ENCODE data around the gene ITPR3. TPM values are rescaled to one million over a fixed set of nuclear protein-coding genes. Genes with fewer than 3 reads are reported as not detected.
A peak's percentile ranks its signal among the peaks of the same experiment; 100 is the strongest.

Gene ITPR3
- 100 to 1,000 TPM; 139 to 250 (median 182) TPM for total RNA-seq

- Histone ChIP-seq H3K4me1 (peaks cover 0 to 47% (median 8%) of the 10 kb centered on the region in 4 donors), H3K4me3 (peak within 1 kb of the TSS; percentile 78 to 95 (median 84)), H3K27ac (peak within 1 kb of the TSS; percentile 93 to 97 (median 95)), H3K9me3 (no peaks in the 10 kb centered on the region), H3K36me3 (peaks cover 0 to 3% (median 0%) of the 10 kb centered on the region in 3 donors), H3K27me3 (no peaks in the 10 kb centered on the region)
- TF ChIP-seq POLR2A (IDR thresholded peaks at IDR 0.05) = peak in 1 of 2 donors; percentile 80
- TF ChIP-seq CTCF (IDR thresholded peaks at IDR 0.05) = peak in 2 of 6 experiments; percentile 9
- peak; percentile 82 to 92 (median 90) for DNase-seq
Observed at GRCh38 chr6:33620856-33621710, at the start of gene ITPR3. ITPR3 (plus strand) TSS chr6:33621322; CDS start chr6:33621603, 281 bp downstream.

DNA sequence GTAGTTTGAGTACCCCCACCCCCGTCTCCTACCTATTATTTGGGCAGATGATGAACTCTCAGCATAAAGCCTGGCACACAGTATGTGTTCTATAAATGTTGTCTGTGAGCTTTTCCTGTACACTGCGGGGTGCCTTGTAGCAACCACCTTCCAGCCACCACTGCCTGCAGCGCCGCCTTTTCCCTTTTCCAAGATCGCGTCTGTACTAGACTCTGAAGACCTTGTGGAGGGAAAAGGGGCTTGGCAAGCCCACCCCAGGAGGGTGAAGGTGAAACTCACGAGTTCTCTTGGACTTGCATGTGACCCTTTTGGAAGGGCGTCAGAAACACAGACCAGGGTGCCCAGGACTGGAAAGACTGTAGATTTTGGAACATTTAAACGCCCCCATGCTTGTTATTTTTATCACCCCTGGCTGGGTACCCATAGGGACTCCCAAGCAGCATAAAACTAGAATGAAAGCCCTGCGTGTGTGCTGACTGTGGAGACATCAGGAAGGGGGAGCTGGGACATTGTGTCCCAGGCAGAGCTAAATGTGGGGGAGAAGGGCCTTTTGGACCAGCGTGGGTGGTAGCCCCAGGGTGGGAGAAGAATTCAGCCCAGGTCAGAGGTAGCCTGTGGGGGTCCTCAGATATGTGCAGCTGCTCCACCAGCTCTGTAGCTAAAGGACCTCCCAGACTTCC lies 49.3 kb upstream of the ITPR3 start:
- Histone ChIP-seq H3K4me3 (peak overlapping the region; percentile 48 to 67 (median 50)), H3K27me3 (no peaks in the 10 kb centered on the region), H3K4me1 (peaks cover 0 to 7% (median 3%) of the 10 kb centered on the region in 4 donors), H3K27ac (peak overlapping the region; percentile 82 to 95 (median 92)), H3K9me3 (no peaks in the 10 kb centered on the region), H3K36me3 (peaks cover 0 to 28% (median 0%) of the 10 kb centered on the region in 3 donors)
- DNase-seq = no peak
- TF ChIP-seq CTCF (IDR thresholded peaks at IDR 0.05) = no peak
- no peak for TF ChIP-seq POLR2A (IDR thresholded peaks at IDR 0.05)

GRCh38 chr6:33575211-33575610 lies 45.9 kb upstream of the ITPR3 start:
- TF ChIP-seq CTCF (IDR thresholded peaks at IDR 0.05) (no peak), POLR2A (IDR thresholded peaks at IDR 0.05) (no peak)
- Histone ChIP-seq H3K4me3 (no peak overlapping the region), H3K9me3 (no peaks in the 10 kb centered on the region), H3K36me3 (peaks cover 0 to 28% (median 0%) of the 10 kb centered on the region in 3 donors), H3K27me3 (no peaks in the 10 kb centered on the region), H3K27ac (no peak overlapping the region), H3K4me1 (peaks cover 0 to 30% (median 13%) of the 10 kb centered on the region in 4 donors)
- no peak for DNase-seq

DNA sequence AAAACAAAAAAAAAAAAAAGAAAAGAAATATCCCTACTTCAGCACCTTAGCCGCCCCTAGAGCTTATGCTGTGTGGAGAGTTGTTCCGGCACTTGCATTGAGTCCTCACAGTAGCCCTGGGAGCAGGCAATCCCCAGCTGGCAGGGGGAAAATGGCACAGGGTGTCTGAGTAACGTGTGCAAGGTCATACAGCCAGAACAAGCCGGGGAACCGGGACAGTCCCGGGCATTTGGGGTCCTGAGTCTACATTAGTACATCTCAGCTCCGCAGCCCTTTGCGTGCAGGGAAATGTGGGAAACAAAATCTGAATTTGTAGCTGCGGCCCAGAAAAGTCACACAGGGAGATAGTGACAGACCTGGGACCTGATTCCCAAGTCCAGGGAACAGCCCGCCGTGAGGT lies 44.5 kb upstream of the ITPR3 start:
- Histone ChIP-seq H3K27ac (peak overlapping the region; percentile 93 to 97 (median 96)), H3K9me3 (no peaks in the 10 kb centered on the region)

More for the DNA sequence above, 44.5 kb upstream of the ITPR3 start:
- TF ChIP-seq CTCF (IDR thresholded peaks at IDR 0.05) (no peak), POLR2A (IDR thresholded peaks at IDR 0.05) (no peak)
- Histone ChIP-seq H3K27me3 (no peaks in the 10 kb centered on the region), H3K4me3 (peak overlapping the region in 2 of 4 donors; percentile 79 to 90), H3K4me1 (peaks cover 0 to 36% (median 13%) of the 10 kb centered on the region in 4 donors), H3K36me3 (peaks cover 0 to 28% (median 0%) of the 10 kb centered on the region in 3 donors)
- no peak for DNase-seq

All from Peyer's patch (tissue), 4 donors.